DOHH2 (cell line): ENCODE results near the gene OXCT1.

Experiments used
- CTCF ChIP-seq: fragments of 200-600 bp; sonication (generic); IDR thresholded peaks from one replicate; pipeline ENCODE4 v1.5.1; 2014; ENCODE audit warnings: antibody characterized with exemption, mild to moderate bottlenecking, low read depth, low read length; ENCODE audit not compliant: poor library complexity, severe bottlenecking
- EZH2phosphoT487 ChIP-seq: fragments of 200-600 bp; sonication (generic); IDR thresholded peaks from 2 replicates; pipeline ENCODE4 v1.6.1; 2017; ENCODE audit warnings: borderline replicate concordance, mild to moderate bottlenecking, antibody characterized with exemption, low read length, moderate library complexity, mixed read lengths

GRCh38 chr5:41686191-41686590 lies 184.0 kb downstream of the OXCT1 start:
- TF ChIP-seq CTCF (no peak), EZH2phosphoT487 (no peak)
